T-cell (primary cell): ENCODE data around the gene NR1H4. TPM values are rescaled to one million over a fixed set of nuclear protein-coding genes. Genes with fewer than 3 reads are reported as not detected.
"Not testable (repeated sequence)": the region's sequence is repeated elsewhere in the genome, so short reads cannot be mapped to it uniquely, and the experiment has no call there.

Experiments
- ATAC-seq, 4 experiments: fragments of 200-7000 bp in 3 of 4; fragments of 150-1000 bp in 1 of 4; cut with Tn5 transposase; replicated peaks in 1 of 4; 1 replicate in 3 of 4; 2 replicates in 1 of 4; pipeline ENCODE4 v1.10.0; 2021; ENCODE audit warnings: moderate library complexity in 3 of 4, mild to moderate bottlenecking in 2 of 4, moderate number of reproducible peaks in 1 of 4
- CTCF ChIA-PET, 2 donors: fragments of 300-600 bp; sonication (Branson Sonifier 250); formaldehyde crosslinking; loops; one replicate each; lab custom pipeline; 2022; ENCODE audit warnings: antibody characterized with exemption in 2 of 2; lab: Charles Lee
- POLR2A ChIA-PET, 2 donors: fragments of 300-600 bp; sonication (Branson Sonifier 250); formaldehyde crosslinking; loops; one replicate each; lab custom pipeline; 2022; ENCODE audit warnings: antibody characterized with exemption in 2 of 2; lab: Charles Lee
- DNase-seq, 35 experiments: peaks; one replicate each; pipeline versions ENCODE4 v3.0.0 to v3.0.0-alpha.2; 2013 to 2023
- H3K27ac ChIP-seq: one replicate; pipeline ENCODE4 v1.5.1; 2013; ENCODE audit warnings: low read length
- H3K27me3 ChIP-seq, 2 experiments: replicated peaks in 1 of 2; 1 replicate in 1 of 2; 2 replicates in 1 of 2; pipeline versions ENCODE4 v1.6.1 to v1.7.0; 2013; ENCODE audit warnings: low read length in 1 of 2, mixed read lengths in 1 of 2; ENCODE audit not compliant: control insufficient read depth in 2 of 2, insufficient read depth in 2 of 2; ENCODE audit errors: extremely low read depth in 1 of 2
- H3K36me3 ChIP-seq, 2 donors: 1 replicate in 1 of 2; 2 replicates in 1 of 2; pipeline versions ENCODE4 v1.6.1 to v1.7.0; 2013; ENCODE audit warnings: low read length in 1 of 2; ENCODE audit not compliant: control insufficient read depth in 2 of 2, insufficient read depth in 1 of 2; ENCODE audit errors: extremely low read depth in 1 of 2
- H3K4me1 ChIP-seq, 2 experiments: 1 replicate in 1 of 2; 2 replicates in 1 of 2; pipeline versions ENCODE4 v1.6.1 to v1.7.0; 2013; ENCODE audit warnings: low read length in 2 of 2, mixed read lengths in 1 of 2; ENCODE audit not compliant: insufficient read depth in 2 of 2, control insufficient read depth in 1 of 2; ENCODE audit errors: extremely low read depth in 1 of 2
- H3K4me3 ChIP-seq, 2 donors: 1 replicate in 1 of 2; 2 replicates in 1 of 2; pipeline versions ENCODE4 v1.5.1 to v1.7.0; 2013; ENCODE audit warnings: mild to moderate bottlenecking in 2 of 2, low read length in 1 of 2, moderate library complexity in 1 of 2; ENCODE audit not compliant: control insufficient read depth in 1 of 2; ENCODE audit errors: extremely low read depth in 1 of 2
- H3K9me3 ChIP-seq: 2 replicates; pipeline ENCODE4 v1.7.0; 2013
- H3K27ac Mint-ChIP-seq, 2 donors: one replicate each; pipeline ENCODE4 v1.8.0; 2020 to 2021; ENCODE audit warnings: mild to moderate bottlenecking in 2 of 2, mixed read lengths in 2 of 2
- H3K27me3 Mint-ChIP-seq, 2 donors: one replicate each; pipeline ENCODE4 v1.8.0; 2021 to 2022; ENCODE audit warnings: mixed read lengths in 2 of 2
- H3K36me3 Mint-ChIP-seq: one replicate; pipeline ENCODE4 v1.8.0; 2021; ENCODE audit warnings: mixed read lengths
- H3K4me1 Mint-ChIP-seq, 3 donors: one replicate each; pipeline ENCODE4 v1.8.0; 2020 to 2022; ENCODE audit warnings: mixed read lengths in 3 of 3, mild to moderate bottlenecking in 1 of 3
- H3K4me3 Mint-ChIP-seq, 3 donors: one replicate each; pipeline ENCODE4 v1.8.0; 2020 to 2022; ENCODE audit warnings: mild to moderate bottlenecking in 3 of 3, mixed read lengths in 3 of 3, moderate library complexity in 3 of 3
- H3K9me3 Mint-ChIP-seq, 3 donors: one replicate each; pipeline ENCODE4 v1.8.0; 2020 to 2022; ENCODE audit warnings: mixed read lengths in 3 of 3
- WGBS: methylation state at CpG from one replicate; pipeline ENCODE4 v1.1.5; 2013; ENCODE audit warnings: missing lambda C conversion rate; ENCODE audit not compliant: insufficient coverage; 5-methylcytosine and 5-hydroxymethylcytosine counted together
- total RNA-seq, 35 experiments: library from RNA in 6 of 35; stranded (reverse) in 6 of 35; fragments of 120-200 nt in 1 of 35; gene quantifications; one replicate each; pipeline versions ENCODE4 v1.2.1 to v1.2.4 and lab custom pipeline; 2013 to 2026

The NR1H4 gene
- total RNA-seq (not detected), total RNA-seq (lab: John Stamatoyannopoulos, UW) (0 reads per million in 29 experiments)
- total RNA-seq (2013) = 0.07 TPM

GRCh38 chr12:100473716-100474150 lies at the start of gene NR1H4:
Gene NR1H4, plus strand, starts transcription at chr12:100473866. Its CDS starts 19,458 bp downstream, at chr12:100493324.
- H3K27me3 ChIP-seq = peaks cover 0 to 5% of the 10 kb centered on the region in 2 experiments
- 73% methylated on average over 3 of the region's 6 CpGs for WGBS
- H3K27ac Mint-ChIP-seq = no peak within 1 kb of the TSS

DNA sequence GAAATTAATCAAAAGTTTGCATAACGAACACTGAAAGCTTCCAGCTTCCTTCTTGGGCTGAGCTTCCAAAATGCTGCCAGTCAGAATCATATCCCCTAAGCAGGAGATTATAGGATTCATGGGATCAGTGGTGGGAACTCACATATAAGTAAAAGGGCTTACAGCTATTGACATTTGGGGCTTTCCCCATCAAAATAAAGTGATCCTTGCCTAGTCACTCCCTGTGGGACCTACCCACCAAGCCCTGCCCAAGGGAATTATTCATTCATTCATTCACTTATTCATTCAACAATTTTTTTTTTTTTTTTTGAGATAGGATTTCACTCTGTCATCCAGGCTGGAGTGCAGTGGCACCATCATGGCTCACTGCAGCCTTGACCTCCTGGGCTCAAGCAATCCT lies 47.5 kb upstream of the NR1H4 start:
- Mint-ChIP-seq H3K4me1 (no peaks in the 10 kb centered on the region), H3K4me3 (no peak overlapping the region), H3K27me3 (peaks cover 3 to 12% of the 10 kb centered on the region in 2 donors), H3K27ac (no peak overlapping the region), H3K9me3 (peaks cover 9 to 13% (median 10%) of the 10 kb centered on the region in 3 donors), H3K36me3 (no peaks in the 10 kb centered on the region)
- DNase-seq (no peak), ATAC-seq (no peak)
- no peak overlapping the region for H3K4me3 ChIP-seq
- ChIA-PET POLR2A (no interaction called here), CTCF (interaction anchor here in 1 of 2 donors (0.7 kb wide), 1 partner anchor 362 kb away, joined by 3 read pairs; no protein-coding TSS in a partner anchor)
- no peaks in the 10 kb centered on the region for H3K36me3 ChIP-seq
- H3K27ac ChIP-seq = no peak overlapping the region
- WGBS = no CpG with 5 or more reads among the region's 1 CpG
- H3K9me3 ChIP-seq = no peaks in the 10 kb centered on the region
- H3K4me1 ChIP-seq = no peaks in the 10 kb centered on the region
- H3K27me3 ChIP-seq = no peaks in the 10 kb centered on the region

More at GRCh38 chr12:100473716-100474150, at the start of gene NR1H4:
- Mint-ChIP-seq H3K9me3 (no peaks in the 10 kb centered on the region), H3K4me3 (no peak within 1 kb of the TSS), H3K27me3 (peaks cover 14 to 24% of the 10 kb centered on the region in 2 donors), H3K4me1 (no peaks in the 10 kb centered on the region), H3K36me3 (no peaks in the 10 kb centered on the region)
- Histone ChIP-seq H3K4me3 (no peak within 1 kb of the TSS), H3K27ac (no peak within 1 kb of the TSS), H3K36me3 (no peaks in the 10 kb centered on the region), H3K4me1 (no peaks in the 10 kb centered on the region), H3K9me3 (no peaks in the 10 kb centered on the region)
- POLR2A ChIA-PET = no interaction called here
- DNase-seq (no peak), ATAC-seq (no peak)
- CTCF ChIA-PET = no interaction called here

- Mint-ChIP-seq H3K27me3 (peaks cover 3 to 12% of the 10 kb centered on the region in 2 donors), H3K4me3 (no peak overlapping the region), H3K4me1 (no peaks in the 10 kb centered on the region), H3K36me3 (no peaks in the 10 kb centered on the region), H3K27ac (no peak overlapping the region), H3K9me3 (peaks cover 9 to 13% (median 10%) of the 10 kb centered on the region in 3 donors)
- ATAC-seq (no peak), DNase-seq (no peak)
- H3K4me3 ChIP-seq = no peak overlapping the region
- H3K4me1 ChIP-seq = no peaks in the 10 kb centered on the region
- H3K36me3 ChIP-seq = no peaks in the 10 kb centered on the region
- no peaks in the 10 kb centered on the region for H3K27me3 ChIP-seq
- CTCF ChIA-PET = no interaction called here
- 36% methylated on average over 2 of the region's 3 CpGs for WGBS
- POLR2A ChIA-PET = no interaction called here
- H3K27ac ChIP-seq = no peak overlapping the region
- H3K9me3 ChIP-seq = no peaks in the 10 kb centered on the region
Observed at GRCh38 chr12:100427078-100427477, 46.6 kb upstream of the NR1H4 start.

DNA sequence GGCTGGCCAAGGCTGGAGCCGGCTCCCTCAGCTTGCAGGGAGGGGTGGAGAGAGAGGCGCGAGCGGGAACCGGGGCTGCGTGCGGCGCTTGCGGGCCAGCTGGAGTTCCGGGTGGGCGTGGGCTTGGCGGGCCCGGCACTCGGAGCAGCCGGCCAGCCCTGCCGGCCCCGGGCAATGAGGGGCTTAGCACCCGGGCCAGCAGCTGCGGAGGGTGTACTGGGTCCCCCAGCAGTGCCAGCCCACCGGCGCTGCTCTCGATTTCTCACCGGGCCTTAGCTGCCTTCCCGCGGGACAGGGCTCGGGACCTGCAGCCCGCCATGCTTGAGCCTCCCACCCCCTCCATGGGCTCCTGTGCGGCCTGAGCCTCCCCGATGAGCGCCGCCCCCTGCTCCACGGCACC lies 43.4 kb upstream of the NR1H4 start:
- ATAC-seq, H3K4me1 ChIP-seq, H3K27ac ChIP-seq, CTCF ChIA-PET, H3K27ac Mint-ChIP-seq, H3K36me3 ChIP-seq, H3K9me3 ChIP-seq, H3K9me3 Mint-ChIP-seq, H3K4me1 Mint-ChIP-seq, H3K36me3 Mint-ChIP-seq, H3K4me3 Mint-ChIP-seq, POLR2A ChIA-PET, DNase-seq, H3K27me3 ChIP-seq, H3K4me3 ChIP-seq: not testable (repeated sequence)
- H3K27me3 Mint-ChIP-seq = peaks cover 2 to 12% of the 10 kb centered on the region in 2 donors
- WGBS = 95% methylated on average over 26 of the region's 32 CpGs

- Mint-ChIP-seq H3K4me3 (no peak overlapping the region), H3K36me3 (no peaks in the 10 kb centered on the region), H3K27me3 (peaks cover 2 to 4% of the 10 kb centered on the region in 2 donors), H3K9me3 (no peaks in the 10 kb centered on the region), H3K4me1 (no peaks in the 10 kb centered on the region), H3K27ac (no peak overlapping the region)
- Histone ChIP-seq H3K9me3 (no peaks in the 10 kb centered on the region), H3K27me3 (no peaks in the 10 kb centered on the region), H3K4me1 (no peaks in the 10 kb centered on the region), H3K4me3 (no peak overlapping the region), H3K36me3 (no peaks in the 10 kb centered on the region), H3K27ac (no peak overlapping the region)
- POLR2A ChIA-PET = no interaction called here
- DNase-seq (no peak), ATAC-seq (no peak)
- CTCF ChIA-PET = interaction anchor here in 1 of 2 donors (0.6 to 0.7 kb wide), 2 partner anchors 53 to 111 kb away, joined by 5 read pairs; no protein-coding TSS in a partner anchor
- WGBS = no CpG with 5 or more reads among the region's 2 CpGs
Observed at GRCh38 chr12:100433701-100434100, 40.0 kb upstream of the NR1H4 start.

GRCh38 chr12:100434177-100434576 lies 39.5 kb upstream of the NR1H4 start:
- Mint-ChIP-seq H3K4me1 (no peaks in the 10 kb centered on the region), H3K9me3 (no peaks in the 10 kb centered on the region), H3K4me3 (no peak overlapping the region), H3K36me3 (no peaks in the 10 kb centered on the region), H3K27me3 (peaks cover 2 to 4% of the 10 kb centered on the region in 2 donors), H3K27ac (no peak overlapping the region)
- peaks cover 0 to 2% of the 10 kb centered on the region in 2 experiments for H3K27me3 ChIP-seq
- no peak for DNase-seq
- CTCF ChIA-PET = no interaction called here
- H3K27ac ChIP-seq = no peak overlapping the region
- H3K9me3 ChIP-seq = no peaks in the 10 kb centered on the region
- no peak for ATAC-seq
- no peak overlapping the region for H3K4me3 ChIP-seq
- POLR2A ChIA-PET = no interaction called here
- no peaks in the 10 kb centered on the region for H3K36me3 ChIP-seq
- no peaks in the 10 kb centered on the region for H3K4me1 ChIP-seq

DNA sequence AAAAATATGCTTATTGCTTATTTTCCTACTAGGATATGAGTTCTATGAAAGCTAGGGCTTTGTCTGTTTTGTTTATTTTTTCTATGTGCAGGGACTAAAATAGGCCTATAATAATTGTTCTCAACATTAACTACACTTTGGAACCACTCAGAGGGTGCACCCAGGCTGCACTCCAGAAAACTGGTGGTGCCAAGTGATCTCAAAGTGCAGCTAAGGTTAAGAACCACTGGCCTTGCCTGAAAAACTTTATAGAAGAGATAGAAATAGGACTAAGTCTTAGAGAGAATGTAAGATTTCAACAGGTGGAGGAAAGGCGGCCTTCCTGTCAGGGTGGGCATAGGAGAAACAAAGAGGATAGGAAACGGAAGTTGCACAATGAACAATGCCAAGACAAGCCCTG lies 37.7 kb upstream of the NR1H4 start:
- ChIA-PET POLR2A (no interaction called here), CTCF (no interaction called here)

More for the DNA sequence above, 37.7 kb upstream of the NR1H4 start:
- no peak overlapping the region for H3K4me3 Mint-ChIP-seq
- no peaks in the 10 kb centered on the region for H3K36me3 Mint-ChIP-seq
- 33% methylated on average over 1 of the region's 2 CpGs for WGBS
- no peaks in the 10 kb centered on the region for H3K9me3 Mint-ChIP-seq
- H3K27me3 ChIP-seq = peaks cover 0 to 4% of the 10 kb centered on the region in 2 experiments
- no peaks in the 10 kb centered on the region for H3K36me3 ChIP-seq
- H3K4me1 ChIP-seq = no peaks in the 10 kb centered on the region
- H3K27ac ChIP-seq = no peak overlapping the region
- H3K27ac Mint-ChIP-seq = no peak overlapping the region
- no peaks in the 10 kb centered on the region for H3K4me1 Mint-ChIP-seq
- no peak for ATAC-seq
- DNase-seq = no peak
- H3K4me3 ChIP-seq = no peak overlapping the region
- H3K27me3 Mint-ChIP-seq = peaks cover 2 to 4% of the 10 kb centered on the region in 2 donors
- H3K9me3 ChIP-seq = no peaks in the 10 kb centered on the region
